Astrocyte of the spinal cord (primary cell): ENCODE results near the gene PHLPP2.

Experiments used
- DNase-seq: peaks from one replicate; pipeline ENCODE4 v3.0.0; 2011; ENCODE audit warnings: low read depth, low spot score
- H3K4me3 ChIP-seq: 2 replicates; pipeline ENCODE4 v1.5.1; 2011; ENCODE audit warnings: low read depth, mild to moderate bottlenecking, low read length, moderate library complexity
- CTCF ChIP-seq: IDR thresholded peaks from 2 replicates; pipeline ENCODE4 v1.5.1; 2012; ENCODE audit warnings: low read depth, mild to moderate bottlenecking, low read length, inconsistent platforms
- in situ Hi-C: cut with HindIII; loops from 2 replicates; pipeline ENCODE4 v1.10.0; 2017; ENCODE audit warnings: low sequenced_read_pairs

Gene PHLPP2

GRCh38 chr16:71737501-71737900 is 13.0 kb upstream of the PHLPP2 start:
- no peak overlapping the region for H3K4me3 ChIP-seq
- no peak for DNase-seq
- in situ Hi-C loops = no loop called here
- no peak for TF ChIP-seq CTCF

- DNase-seq = no peak
- H3K4me3 ChIP-seq = no peak overlapping the region
- no peak for TF ChIP-seq CTCF
- in situ Hi-C loops = no loop called here
Measured at GRCh38 chr16:71734511-71734910, 10.0 kb upstream of the PHLPP2 start.

- in situ Hi-C loops = no loop called here
- TF ChIP-seq CTCF = no peak
- H3K4me3 ChIP-seq = no peak overlapping the region
- no peak for DNase-seq
Measured at GRCh38 chr16:71732587-71732986, 8.1 kb upstream of the PHLPP2 start.

GRCh38 chr16:71727551-71728324 is 3.2 kb upstream of the PHLPP2 start:
- in situ Hi-C loops = no loop called here
- DNase-seq = no peak

GRCh38 chr16:71726476-71727315 is 2.2 kb upstream of the PHLPP2 start:
- no peak for DNase-seq
- no peak for TF ChIP-seq CTCF
- no peak overlapping the region for H3K4me3 ChIP-seq
- in situ Hi-C loops = no loop called here

More at GRCh38 chr16:71727551-71728324, 3.2 kb upstream of the PHLPP2 start:
- H3K4me3 ChIP-seq = no peak overlapping the region
- TF ChIP-seq CTCF = no peak

- peak overlapping the region; percentile 76 for H3K4me3 ChIP-seq
- in situ Hi-C loops = no loop called here
Measured at GRCh38 chr16:71723537-71724319, 773 bp downstream of the PHLPP2 start.

More at GRCh38 chr16:71723537-71724319, 773 bp downstream of the PHLPP2 start:
- DNase-seq = peak; percentile 47
- no peak for TF ChIP-seq CTCF
